H4 (cell line): ENCODE measurements around the gene CRIP2. TPM values are rescaled to one million over a fixed set of nuclear protein-coding genes. Genes with fewer than 3 reads are reported as not detected.

Experiments used
- DNase-seq: peaks from one replicate; pipeline ENCODE4 v3.0.0-alpha.2; 2015; ENCODE audit warnings: low spot score
- total RNA-seq: library from RNA; depleted of rRNA; stranded (reverse); fragments of >200 nt; shearing (Covaris generic); gene quantifications from 2 replicates; pipeline ENCODE4 v1.2.3, GENCODE V29; 2014; rRNA removed

Gene CRIP2
- total RNA-seq, 1 experiment from 2014 or later = 16.2 TPM

GRCh38 chr14:105527826-105528585 is 53.4 kb downstream of the CRIP2 start:
- peak; percentile 55 for DNase-seq

- no peak for DNase-seq
Measured at GRCh38 chr14:105528586-105529318, 54.1 kb downstream of the CRIP2 start.

GRCh38 chr14:105529319-105529568 is 54.6 kb downstream of the CRIP2 start:
- DNase-seq = no peak

Other genes with a start within 250 kb of the CRIP2 start
- gene BTBD6, start 226.3 kb upstream of the CRIP2 start, total RNA-seq = 16.8 and 19.4 TPM in 2 replicates
- gene BRF1, start 173.8 kb upstream of the CRIP2 start, total RNA-seq = 12.6 and 13.6 TPM in 2 replicates
- 12.6 and 14.4 TPM in 2 replicates for gene PACS2, start 160.1 kb upstream of the CRIP2 start, total RNA-seq
- gene TEX22, start 76.3 kb upstream of the CRIP2 start, total RNA-seq = 0.04 TPM in 1 of 2 replicates, not detected in the other
- gene MTA1, start 55.0 kb upstream of the CRIP2 start, total RNA-seq = 17.2 and 24.0 TPM in 2 replicates
- gene CRIP1, start 12.1 kb downstream of the CRIP2 start, total RNA-seq = not detected in 2 replicates
- gene TEDC1, start 16.4 kb downstream of the CRIP2 start, total RNA-seq = 15.4 and 17.3 TPM in 2 replicates
- 1.6 and 2.5 TPM in 2 replicates for gene TMEM121, start 51.8 kb downstream of the CRIP2 start, total RNA-seq